GM23338 (cell line): ENCODE data around the gene SCLY. TPM values are rescaled to one million over a fixed set of nuclear protein-coding genes. Genes with fewer than 3 reads are reported as not detected.

Experiments
- ATAC-seq: fragments of 200-7000 bp; cut with Tn5 transposase; 3 replicates; pipeline ENCODE4 v1.9.1; 2020
- DNase-seq: peaks from one replicate; pipeline ENCODE4 v3.0.0-alpha.2; 2015; ENCODE audit warnings: low spot score
- H2AFZ ChIP-seq: fragments of 200-600 bp; sonication (generic); 2 replicates; pipeline ENCODE4 v1.8.0; 2016; ENCODE audit warnings: antibody characterized with exemption, mild to moderate bottlenecking, moderate library complexity
- H3F3A ChIP-seq: fragments of 200-600 bp; sonication (generic); replicated peaks from 2 replicates; pipeline ENCODE4 v1.8.0; 2017; ENCODE audit warnings: antibody characterized with exemption, mixed run types, low read depth
- H3K27ac ChIP-seq: fragments of 200-600 bp; sonication (generic); 2 replicates; pipeline ENCODE4 v1.6.1; 2016; ENCODE audit warnings: low read depth
- H3K27me3 ChIP-seq: fragments of 200-600 bp; sonication (generic); 2 replicates; pipeline ENCODE4 v1.8.0; 2016; ENCODE audit warnings: mild to moderate bottlenecking, mixed run types, moderate library complexity; ENCODE audit not compliant: insufficient read depth
- H3K36me3 ChIP-seq: fragments of 200-600 bp; sonication (generic); 2 replicates; pipeline ENCODE4 v1.8.0; 2016; ENCODE audit warnings: mild to moderate bottlenecking; ENCODE audit not compliant: insufficient read depth
- H3K4me1 ChIP-seq: fragments of 200-600 bp; sonication (generic); 2 replicates; pipeline ENCODE4 v1.8.0; 2016; ENCODE audit warnings: mild to moderate bottlenecking, moderate library complexity; ENCODE audit not compliant: insufficient read depth
- H3K4me2 ChIP-seq: fragments of 200-600 bp; sonication (generic); 2 replicates; pipeline ENCODE4 v1.7.1; 2017; ENCODE audit warnings: mixed run types
- H3K4me3 ChIP-seq: fragments of 200-600 bp; sonication (generic); 2 replicates; pipeline ENCODE4 v1.6.1; 2016; ENCODE audit warnings: mixed run types
- H3K79me2 ChIP-seq: fragments of 200-600 bp; sonication (generic); replicated peaks from 2 replicates; pipeline ENCODE4 v1.8.0; 2017; ENCODE audit warnings: mild to moderate bottlenecking; ENCODE audit not compliant: insufficient read depth
- H3K9me2 ChIP-seq: fragments of 200-600 bp; sonication (generic); 2 replicates; pipeline ENCODE4 v1.8.0; 2017; ENCODE audit not compliant: insufficient read depth
- H4K20me1 ChIP-seq: fragments of 200-600 bp; sonication (generic); replicated peaks from 2 replicates; pipeline ENCODE4 v1.8.0; 2017; ENCODE audit warnings: mild to moderate bottlenecking; ENCODE audit not compliant: insufficient read depth
- H3K27ac Mint-ChIP-seq: 2 replicates; pipeline ENCODE4 v1.8.0; 2020; ENCODE audit warnings: inconsistent platforms, mild to moderate bottlenecking, moderate library complexity, mixed read lengths
- H3K27me3 Mint-ChIP-seq: 3 replicates; pipeline ENCODE4 v1.8.0; 2022; ENCODE audit warnings: low read depth, mild to moderate bottlenecking, moderate library complexity, mixed read lengths, inconsistent platforms; ENCODE audit not compliant: insufficient read depth, poor library complexity
- H3K36me3 Mint-ChIP-seq: 3 replicates; pipeline ENCODE4 v1.8.0; 2021; ENCODE audit warnings: low read depth, mild to moderate bottlenecking, inconsistent platforms, moderate library complexity, mixed read lengths
- H3K4me1 Mint-ChIP-seq: 3 replicates; pipeline ENCODE4 v1.8.0; 2020; ENCODE audit warnings: mild to moderate bottlenecking, inconsistent platforms, mixed read lengths
- H3K4me3 Mint-ChIP-seq: 3 replicates; pipeline ENCODE4 v1.8.0; 2021; ENCODE audit warnings: moderate library complexity, mild to moderate bottlenecking, inconsistent platforms, mixed read lengths
- H3K9me3 Mint-ChIP-seq: 3 replicates; pipeline ENCODE4 v1.8.0; 2020; ENCODE audit warnings: moderate library complexity, mild to moderate bottlenecking, inconsistent platforms, mixed read lengths
- CREB1 ChIP-seq: fragments of 250-450 bp; sonication (Bioruptor Pico); IDR thresholded peaks from 2 replicates; pipeline ENCODE4 v1.5.0; 2020; ENCODE audit warnings: low read depth, mild to moderate bottlenecking, moderate library complexity
- CTCF ChIP-seq, 2 experiments: fragments of 200-600 bp in 1 of 2; sonication (generic) in 1 of 2; conservative IDR thresholded peaks; 2 replicates each; pipeline versions ENCODE4 v1.5.1 to v1.6.1; 2016 to 2017; ENCODE audit warnings: antibody characterized with exemption in 2 of 2, low read depth in 2 of 2, mild to moderate bottlenecking in 2 of 2, moderate library complexity in 1 of 2
- EZH2 ChIP-seq: fragments of 200-600 bp; sonication (generic); IDR thresholded peaks from one replicate; pipeline ENCODE4 v1.8.0; 2017; ENCODE audit warnings: antibody characterized with exemption, mild to moderate bottlenecking, low read depth; ENCODE audit not compliant: unreplicated experiment
- JUNB ChIP-seq: IDR thresholded peaks from one replicate; pipeline ENCODE4 v1.6.1; 2016; ENCODE audit warnings: antibody characterized with exemption; ENCODE audit not compliant: unreplicated experiment
- NANOG ChIP-seq: IDR thresholded peaks from 2 replicates; pipeline ENCODE4 v1.6.1; 2016; ENCODE audit warnings: antibody characterized with exemption, borderline replicate concordance
- POLR2AphosphoS5 ChIP-seq: IDR thresholded peaks from 2 replicates; pipeline ENCODE4 v1.6.1; 2016; ENCODE audit warnings: antibody characterized with exemption, low read depth
- REST ChIP-seq: IDR thresholded peaks from one replicate; pipeline ENCODE4 v1.6.1; 2018; ENCODE audit warnings: antibody characterized with exemption; ENCODE audit not compliant: unreplicated experiment
- STAT1 ChIP-seq: IDR thresholded peaks from one replicate; pipeline ENCODE4 v1.6.1; 2016; ENCODE audit warnings: antibody characterized with exemption; ENCODE audit not compliant: unreplicated experiment
- ZNF114 ChIP-seq: fragments of 250-450 bp; sonication (Bioruptor Pico); IDR thresholded peaks from 2 replicates; pipeline ENCODE4 v1.5.0; 2020; ENCODE audit warnings: mild to moderate bottlenecking, moderate library complexity
- ZNF331 ChIP-seq: fragments of 250-450 bp; sonication (Bioruptor Pico); IDR thresholded peaks from 2 replicates; pipeline ENCODE4 v1.5.0; 2020; ENCODE audit warnings: low read depth, mild to moderate bottlenecking, moderate library complexity
- polyA plus RNA-seq: library from polyadenylated mRNA; unstranded; fragments of >200 nt; fragmentation: Nextera tagmentation; extraction: Ambion mirVana; gene quantifications from 2 replicates; pipeline ENCODE4 v1.2.1, GENCODE V29; 2016
- total RNA-seq: library from RNA; depleted of rRNA; stranded (reverse); fragments of >200 nt; shearing (Covaris generic); gene quantifications from 2 replicates; pipeline ENCODE4 v1.2.3, GENCODE V29; 2014
- TF ChIP-seq, protein P1 (sequence below): IDR thresholded peaks from 2 replicates; pipeline ENCODE4 v1.6.1; 2016; ENCODE audit warnings: antibody characterized with exemption

Gene SCLY
- total and polyA plus RNA-seq, 2 experiments from 2014 or later, result 57.2 to 80.3 TPM

GRCh38 chr2:238090887-238091286 is 30.1 kb downstream of the SCLY start (continued):
- TF ChIP-seq CTCF (conservative IDR thresholded peaks at IDR 0.05; ENCODE audit: low read depth in 2 of 2), result no peak
- TF ChIP-seq NANOG, result no peak
- TF ChIP-seq ZNF114 (CRISPR knock-in tag), result no peak
- TF ChIP-seq ZNF331, result no peak
- no peak for TF ChIP-seq JUNB
- no peak for TF ChIP-seq EZH2
- TF ChIP-seq POLR2AphosphoS5, result no peak
- no peak for TF ChIP-seq REST
- TF ChIP-seq STAT1, result no peak

DNA sequence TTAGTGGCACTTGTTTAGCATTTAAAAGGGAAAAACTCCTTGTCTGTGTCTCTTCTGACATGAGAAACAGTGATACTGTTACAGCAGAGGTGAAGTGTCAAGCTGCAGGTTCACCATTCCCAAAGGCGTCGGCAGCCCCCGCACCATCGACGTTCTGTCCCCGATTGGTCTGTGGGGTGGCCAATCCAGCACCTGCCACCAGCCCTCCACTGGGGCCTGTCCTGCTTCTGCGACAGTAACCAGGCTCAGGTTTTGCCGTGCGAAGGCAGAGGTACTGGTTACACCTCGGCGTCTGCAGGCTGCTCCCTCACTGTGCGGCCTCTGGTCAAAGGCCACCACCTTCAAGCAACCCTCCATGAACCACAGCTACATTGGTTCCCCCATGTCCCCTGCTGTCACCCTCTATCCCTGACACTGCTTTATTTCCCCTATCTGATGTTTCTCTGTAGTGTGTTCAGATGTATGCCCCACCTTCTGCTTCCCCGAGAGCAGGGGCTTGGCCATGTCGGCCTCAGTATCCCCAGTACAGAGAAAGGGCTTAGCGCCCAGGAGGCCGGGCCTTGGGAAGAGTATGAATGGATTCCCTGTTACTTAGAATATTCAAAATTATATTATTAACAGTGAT is 30.7 kb downstream of the SCLY start:
- no peak overlapping the region for H2AFZ ChIP-seq
- no peak overlapping the region for H3K4me3 ChIP-seq
- no peaks in the 10 kb centered on the region for H3K9me2 ChIP-seq
- no peaks in the 10 kb centered on the region; the same call in 1 of the 2 replicates for H4K20me1 ChIP-seq
- H3K27me3 ChIP-seq, result no peaks in the 10 kb centered on the region
- peaks cover 27% of the 10 kb centered on the region for H3K4me1 Mint-ChIP-seq
- H3K4me1 ChIP-seq, result peaks cover 19% of the 10 kb centered on the region
- no peak overlapping the region for H3K27ac Mint-ChIP-seq
- no peaks in the 10 kb centered on the region; the same call in 2 of the 3 replicates for H3K9me3 Mint-ChIP-seq
- H3K79me2 ChIP-seq, result no peaks in the 10 kb centered on the region
- DNase-seq (no peak), ATAC-seq (no peak)
- H3K27ac ChIP-seq, result no peak overlapping the region
- H3F3A ChIP-seq, result peaks cover 8% of the 10 kb centered on the region; the same call in 1 of the 2 replicates
- no peak overlapping the region for H3K4me2 ChIP-seq
- H3K27me3 Mint-ChIP-seq, result peaks cover 20% of the 10 kb centered on the region
- H3K36me3 ChIP-seq, result peaks cover 3% of the 10 kb centered on the region
- no peak overlapping the region for H3K4me3 Mint-ChIP-seq
- peaks cover 63% of the 10 kb centered on the region for H3K36me3 Mint-ChIP-seq
- no peak for TF ChIP-seq ZNF114 (CRISPR knock-in tag)
- TF ChIP-seq, protein P1, sequence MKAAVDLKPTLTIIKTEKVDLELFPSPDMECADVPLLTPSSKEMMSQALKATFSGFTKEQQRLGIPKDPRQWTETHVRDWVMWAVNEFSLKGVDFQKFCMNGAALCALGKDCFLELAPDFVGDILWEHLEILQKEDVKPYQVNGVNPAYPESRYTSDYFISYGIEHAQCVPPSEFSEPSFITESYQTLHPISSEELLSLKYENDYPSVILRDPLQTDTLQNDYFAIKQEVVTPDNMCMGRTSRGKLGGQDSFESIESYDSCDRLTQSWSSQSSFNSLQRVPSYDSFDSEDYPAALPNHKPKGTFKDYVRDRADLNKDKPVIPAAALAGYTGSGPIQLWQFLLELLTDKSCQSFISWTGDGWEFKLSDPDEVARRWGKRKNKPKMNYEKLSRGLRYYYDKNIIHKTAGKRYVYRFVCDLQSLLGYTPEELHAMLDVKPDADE, result no peak
- TF ChIP-seq EZH2, result no peak
- TF ChIP-seq CTCF (conservative IDR thresholded peaks at IDR 0.05; ENCODE audit: low read depth in 2 of 2), result no peak
- TF ChIP-seq CREB1 (CRISPR knock-in tag), result no peak
